Fibroblast of lung (primary cell): ENCODE measurements around the gene JADE2. TPM values are rescaled to one million over a fixed set of nuclear protein-coding genes. Genes with fewer than 3 reads are reported as not detected.
A peak's percentile ranks its signal among the peaks of the same experiment; 100 is the strongest.

ENCODE experiments used
- DNase-seq, 2 donors: peaks; one replicate each; pipeline versions ENCODE4 v3.0.0 to v3.0.0-alpha.2; 2010; ENCODE audit warnings: low read depth in 2 of 2
- H2AFZ ChIP-seq: 2 replicates; pipeline ENCODE4 v1.5.1; 2012; ENCODE audit warnings: low read length, control low read depth, inconsistent platforms
- H3K27ac ChIP-seq: 2 replicates; pipeline ENCODE4 v1.5.1; 2011; ENCODE audit warnings: low read length, control low read depth; ENCODE audit not compliant: insufficient read depth
- H3K27me3 ChIP-seq: 2 replicates; pipeline ENCODE4 v1.5.1; 2011; ENCODE audit warnings: mild to moderate bottlenecking, low read length; ENCODE audit not compliant: control insufficient read depth, insufficient read depth
- H3K36me3 ChIP-seq: 2 replicates; pipeline ENCODE4 v1.5.1; 2011; ENCODE audit warnings: low read length; ENCODE audit not compliant: control insufficient read depth, insufficient read depth
- H3K4me1 ChIP-seq: 2 replicates; pipeline ENCODE4 v1.5.1; 2011; ENCODE audit warnings: low read length; ENCODE audit not compliant: control insufficient read depth, insufficient read depth; ENCODE audit errors: extremely low read depth
- H3K4me2 ChIP-seq: 2 replicates; pipeline ENCODE4 v1.5.1; 2011; ENCODE audit warnings: low read length, control low read depth; ENCODE audit not compliant: insufficient read depth; ENCODE audit errors: extremely low read depth
- H3K4me3 ChIP-seq, 4 experiments: fragments of 200-600 bp in 1 of 4; sonication (generic) in 1 of 4; replicated peaks in 1 of 4; 2 replicates each; pipeline ENCODE4 v1.5.1; 2011 to 2016; ENCODE audit warnings: low read length in 4 of 4, low read depth in 3 of 4, mild to moderate bottlenecking in 3 of 4, control low read depth in 2 of 4, inconsistent platforms in 1 of 4, mixed read lengths in 1 of 4; ENCODE audit not compliant: insufficient read depth in 1 of 4; ENCODE audit errors: control extremely low read depth in 1 of 4
- H3K79me2 ChIP-seq: 2 replicates; pipeline ENCODE4 v1.5.1; 2012; ENCODE audit warnings: mild to moderate bottlenecking, low read length, inconsistent platforms; ENCODE audit not compliant: control insufficient read depth, insufficient read depth
- H3K9ac ChIP-seq: 2 replicates; pipeline ENCODE4 v1.5.1; 2011; ENCODE audit warnings: mild to moderate bottlenecking, low read length, control low read depth; ENCODE audit not compliant: insufficient read depth
- H3K9me3 ChIP-seq: 2 replicates; pipeline ENCODE4 v1.5.1; 2012; ENCODE audit warnings: low read depth, low read length; ENCODE audit not compliant: control insufficient read depth, insufficient read depth
- H4K20me1 ChIP-seq: 2 replicates; pipeline ENCODE4 v1.5.1; 2011; ENCODE audit warnings: low read length; ENCODE audit not compliant: control insufficient read depth, insufficient read depth; ENCODE audit errors: extremely low read depth
- EZH2 ChIP-seq: IDR thresholded peaks from 2 replicates; pipeline ENCODE4 v1.5.1; 2012; ENCODE audit warnings: low read length, control low read depth, mild to moderate bottlenecking; ENCODE audit errors: missing control alignments
- polyA plus RNA-seq, 2 donors: library from polyadenylated mRNA; depleted of rRNA in 1 of 2; stranded (reverse) in 1 of 2; unstranded in 1 of 2; fragments of >200 nt; gene quantifications; 2 replicates each; pipeline ENCODE4 v1.2.1, GENCODE V29; 2011 to 2012; ENCODE audit warnings: missing spikeins in 1 of 2
- total RNA-seq: library from RNA; depleted of rRNA; stranded (reverse); fragments of >200 nt; gene quantifications from 2 replicates; pipeline ENCODE4 v1.2.1, GENCODE V29; 2014
- TF ChIP-seq, protein P1 (sequence below), 2 donors: IDR thresholded peaks in 1 of 2; conservative IDR thresholded peaks in 1 of 2; 1 replicate in 1 of 2; 2 replicates in 1 of 2; pipeline ENCODE4 v1.5.1; 2011 to 2012; ENCODE audit warnings: low read length in 2 of 2, control low read depth in 1 of 2, inconsistent platforms in 1 of 2, low read depth in 1 of 2, mild to moderate bottlenecking in 1 of 2

Gene JADE2
- total and polyA plus RNA-seq, 2 donors (not counting 1 experiment from before 2014, with no cell fraction given) = 10.0 to 45.9 TPM

DNA sequence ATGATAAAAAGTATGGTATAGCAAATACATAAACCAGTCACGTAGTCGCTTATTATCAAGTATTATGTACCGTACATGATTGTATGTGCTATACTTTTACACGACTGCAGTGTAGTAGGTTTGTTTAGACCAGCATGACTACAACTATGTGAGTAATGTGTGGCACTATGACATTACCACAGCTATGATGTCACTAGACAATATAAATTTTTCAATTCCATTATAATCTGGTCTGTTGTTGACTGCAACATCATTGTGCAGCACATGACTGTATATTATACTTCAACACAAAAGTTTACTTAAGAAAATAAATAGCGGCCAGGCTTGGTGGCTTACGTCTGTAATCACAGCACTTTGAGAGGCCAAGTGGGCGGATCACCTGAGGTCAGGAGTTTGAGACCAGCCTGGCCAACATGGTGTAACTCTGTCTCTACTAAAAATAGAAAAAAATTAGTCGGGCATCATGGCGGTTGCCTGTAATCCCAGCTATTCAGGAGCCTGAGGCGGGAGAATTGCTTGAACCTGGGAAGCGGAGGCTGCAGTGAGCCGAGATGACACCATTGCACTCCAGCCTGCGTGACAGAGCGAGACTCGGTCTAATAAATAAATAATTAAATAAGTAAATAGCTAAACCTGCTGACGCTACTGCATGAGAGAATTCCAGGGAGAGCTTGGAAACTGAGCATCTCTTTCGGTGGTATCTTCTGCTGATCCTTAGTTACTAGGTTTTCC lies 24.6 kb upstream of the JADE2 start:
- H3K9me3 ChIP-seq = no peaks in the 10 kb centered on the region
- no peak overlapping the region for H3K4me3 ChIP-seq
- no peak overlapping the region for H3K9ac ChIP-seq
- H3K27me3 ChIP-seq = no peaks in the 10 kb centered on the region
- no peaks in the 10 kb centered on the region for H3K36me3 ChIP-seq
- TF ChIP-seq, protein P1, sequence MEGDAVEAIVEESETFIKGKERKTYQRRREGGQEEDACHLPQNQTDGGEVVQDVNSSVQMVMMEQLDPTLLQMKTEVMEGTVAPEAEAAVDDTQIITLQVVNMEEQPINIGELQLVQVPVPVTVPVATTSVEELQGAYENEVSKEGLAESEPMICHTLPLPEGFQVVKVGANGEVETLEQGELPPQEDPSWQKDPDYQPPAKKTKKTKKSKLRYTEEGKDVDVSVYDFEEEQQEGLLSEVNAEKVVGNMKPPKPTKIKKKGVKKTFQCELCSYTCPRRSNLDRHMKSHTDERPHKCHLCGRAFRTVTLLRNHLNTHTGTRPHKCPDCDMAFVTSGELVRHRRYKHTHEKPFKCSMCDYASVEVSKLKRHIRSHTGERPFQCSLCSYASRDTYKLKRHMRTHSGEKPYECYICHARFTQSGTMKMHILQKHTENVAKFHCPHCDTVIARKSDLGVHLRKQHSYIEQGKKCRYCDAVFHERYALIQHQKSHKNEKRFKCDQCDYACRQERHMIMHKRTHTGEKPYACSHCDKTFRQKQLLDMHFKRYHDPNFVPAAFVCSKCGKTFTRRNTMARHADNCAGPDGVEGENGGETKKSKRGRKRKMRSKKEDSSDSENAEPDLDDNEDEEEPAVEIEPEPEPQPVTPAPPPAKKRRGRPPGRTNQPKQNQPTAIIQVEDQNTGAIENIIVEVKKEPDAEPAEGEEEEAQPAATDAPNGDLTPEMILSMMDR (conservative IDR thresholded peaks at IDR 0.05 in 1 of 2, IDR thresholded peaks at IDR 0.05 in 1 of 2; ENCODE audit: low read depth in 1 of 2, low read length in 2 of 2) = no peak
- no peak for TF ChIP-seq EZH2
- no peaks in the 10 kb centered on the region for H3K79me2 ChIP-seq
- H2AFZ ChIP-seq = no peak overlapping the region
- H4K20me1 ChIP-seq = no peaks in the 10 kb centered on the region
- DNase-seq = no peak
- H3K27ac ChIP-seq = no peak overlapping the region
- no peak overlapping the region for H3K4me2 ChIP-seq
- H3K4me1 ChIP-seq = peaks cover 15% of the 10 kb centered on the region

- no peak overlapping the region for H3K27ac ChIP-seq
- no peak overlapping the region for H3K9ac ChIP-seq
- H3K36me3 ChIP-seq = no peaks in the 10 kb centered on the region
- H3K79me2 ChIP-seq = no peaks in the 10 kb centered on the region
- no peak for TF ChIP-seq EZH2
- TF ChIP-seq, protein P1 (conservative IDR thresholded peaks at IDR 0.05 in 1 of 2, IDR thresholded peaks at IDR 0.05 in 1 of 2; ENCODE audit: low read depth in 1 of 2, low read length in 2 of 2) = no peak
- no peak overlapping the region for H3K4me2 ChIP-seq
- no peak for DNase-seq
- H3K4me1 ChIP-seq = peaks cover 19% of the 10 kb centered on the region
- H3K27me3 ChIP-seq = no peaks in the 10 kb centered on the region
- H3K9me3 ChIP-seq = no peaks in the 10 kb centered on the region
- no peaks in the 10 kb centered on the region for H4K20me1 ChIP-seq
- no peak overlapping the region for H3K4me3 ChIP-seq
- no peak overlapping the region for H2AFZ ChIP-seq
These were observed 23.2 kb upstream of the JADE2 start for GRCh38 chr5:134502259-134502658.

GRCh38 chr5:134503088-134503936 lies 22.2 kb upstream of the JADE2 start:
- Histone ChIP-seq H2AFZ (peak overlapping the region; percentile 9), H3K4me2 (peak overlapping the region; percentile 36), H3K27me3 (no peaks in the 10 kb centered on the region), H3K79me2 (no peaks in the 10 kb centered on the region), H3K4me3 (no peak overlapping the region), H3K4me1 (peaks cover 19% of the 10 kb centered on the region), H4K20me1 (no peaks in the 10 kb centered on the region), H3K36me3 (no peaks in the 10 kb centered on the region), H3K27ac (peak overlapping the region; percentile 87), H3K9ac (peak overlapping the region; percentile 32), H3K9me3 (no peaks in the 10 kb centered on the region)
- TF ChIP-seq EZH2 = no peak
- TF ChIP-seq, protein P1 (conservative IDR thresholded peaks at IDR 0.05 in 1 of 2, IDR thresholded peaks at IDR 0.05 in 1 of 2; ENCODE audit: low read depth in 1 of 2, low read length in 2 of 2) = no peak
- DNase-seq = peak; percentile 96 to 99
